Activated CD8-positive, alpha-beta memory T cell treated with anti-CD3 and anti-CD28 coated beads, Interleukin-2, amount 50 U/mL, for 4 hours (primary cell): ENCODE measurements around the gene SFXN2.
"Not testable (repeated sequence)": the region's sequence is repeated elsewhere in the genome, so short reads cannot be mapped to it uniquely, and the experiment has no call there.

ENCODE experiments used
- DNase-seq: peaks from one replicate; pipeline ENCODE4 v3.0.0-alpha.2; 2020

Gene SFXN2, protein sequence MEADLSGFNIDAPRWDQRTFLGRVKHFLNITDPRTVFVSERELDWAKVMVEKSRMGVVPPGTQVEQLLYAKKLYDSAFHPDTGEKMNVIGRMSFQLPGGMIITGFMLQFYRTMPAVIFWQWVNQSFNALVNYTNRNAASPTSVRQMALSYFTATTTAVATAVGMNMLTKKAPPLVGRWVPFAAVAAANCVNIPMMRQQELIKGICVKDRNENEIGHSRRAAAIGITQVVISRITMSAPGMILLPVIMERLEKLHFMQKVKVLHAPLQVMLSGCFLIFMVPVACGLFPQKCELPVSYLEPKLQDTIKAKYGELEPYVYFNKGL

DNA sequence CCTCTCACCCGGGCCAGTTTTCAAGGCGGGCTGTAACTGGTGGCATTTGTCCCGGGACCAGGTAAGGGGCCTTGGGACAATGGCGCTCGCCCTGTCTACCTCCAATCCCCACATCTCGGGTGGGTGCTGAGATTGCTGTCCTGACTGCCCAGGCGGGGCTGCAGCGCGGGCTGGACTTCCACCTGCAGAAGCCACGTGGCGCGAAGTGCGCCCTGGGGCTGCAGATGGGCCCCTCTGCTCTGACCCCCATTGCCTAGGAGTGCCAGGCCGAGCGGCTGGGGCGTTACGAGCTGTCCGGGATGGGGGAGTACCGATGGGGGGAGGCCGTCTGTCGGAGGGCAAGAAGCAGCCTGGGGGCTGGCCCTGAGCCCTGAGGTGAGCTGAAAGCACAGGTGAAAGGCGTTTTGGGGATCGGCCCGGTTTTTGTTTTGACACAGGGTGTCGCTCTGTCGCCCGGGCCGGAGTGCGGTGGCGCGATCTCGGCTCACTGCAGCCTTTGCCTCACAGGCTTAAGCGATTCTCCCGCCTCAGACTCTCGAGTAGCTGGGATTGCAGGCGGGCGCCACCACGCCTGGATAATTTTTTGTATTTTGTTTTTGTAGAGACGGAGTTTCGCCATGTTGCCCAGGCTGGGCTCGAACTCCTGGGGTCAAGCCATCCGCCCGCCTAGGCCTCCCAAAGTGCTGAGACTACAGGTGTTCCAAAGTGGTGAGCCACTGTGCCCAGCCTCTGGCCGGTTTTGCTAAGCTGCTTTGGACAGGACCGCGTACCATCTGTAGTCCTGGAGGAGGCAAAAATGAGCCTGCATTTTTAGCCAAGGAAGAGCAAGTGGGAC lies at the start of gene SFXN2:
SFXN2 (plus strand) TSS at position 16 of the 835 bp plus-strand sequence. CDS start 12,001 bp downstream, outside the sequence.
- peak; percentile 49 for DNase-seq

DNA sequence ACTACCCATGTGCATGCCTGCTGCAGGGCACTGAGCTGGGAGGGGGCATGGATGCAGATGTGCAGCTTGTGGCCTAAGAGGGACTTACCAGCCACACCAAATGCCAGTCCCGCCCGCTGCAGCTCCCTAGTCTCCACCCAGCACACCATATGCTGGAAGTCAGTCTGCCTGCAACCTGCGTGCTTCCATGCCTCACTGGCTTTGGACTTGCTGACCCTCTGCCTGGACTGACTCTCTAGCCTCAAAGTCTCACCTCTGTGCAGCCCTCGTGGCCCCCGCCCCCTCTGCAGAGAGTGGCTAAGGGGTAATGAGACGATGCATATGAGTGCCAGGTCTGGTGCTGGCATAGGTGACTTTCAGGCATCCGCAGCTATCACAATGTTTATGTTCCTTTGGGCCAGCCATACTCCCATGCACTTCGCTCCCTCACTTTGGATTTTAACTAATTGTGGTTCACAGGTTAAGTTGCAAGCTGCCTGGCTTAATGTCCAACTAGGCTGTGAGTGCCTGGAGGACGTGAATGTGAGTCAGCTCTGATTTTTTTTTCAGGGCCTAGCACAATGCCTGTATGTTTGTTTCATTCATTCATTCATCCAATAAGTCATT lies 48.4 kb upstream of the SFXN2 start:
- no peak for DNase-seq

DNA sequence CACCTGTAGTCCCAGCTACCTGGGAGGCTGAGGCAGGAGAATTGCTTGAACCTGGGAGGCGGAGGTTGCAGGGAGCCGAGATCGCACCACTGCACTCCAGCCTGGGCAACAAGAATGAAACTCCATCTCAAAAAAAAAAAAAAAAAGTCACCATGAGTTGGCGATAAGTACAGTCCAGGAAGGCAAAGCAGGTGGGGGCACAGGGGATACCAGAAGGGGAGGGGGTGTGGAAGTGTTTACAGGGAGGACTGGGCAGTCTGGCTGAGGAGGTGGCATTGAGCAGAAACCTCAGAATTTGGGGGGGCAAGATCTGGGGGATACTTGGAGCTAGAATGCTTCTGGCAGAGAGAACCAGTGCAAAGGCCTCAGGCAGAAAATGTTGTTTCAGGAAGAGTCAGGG lies 47.0 kb upstream of the SFXN2 start:
- not testable (repeated sequence) for DNase-seq

DNA sequence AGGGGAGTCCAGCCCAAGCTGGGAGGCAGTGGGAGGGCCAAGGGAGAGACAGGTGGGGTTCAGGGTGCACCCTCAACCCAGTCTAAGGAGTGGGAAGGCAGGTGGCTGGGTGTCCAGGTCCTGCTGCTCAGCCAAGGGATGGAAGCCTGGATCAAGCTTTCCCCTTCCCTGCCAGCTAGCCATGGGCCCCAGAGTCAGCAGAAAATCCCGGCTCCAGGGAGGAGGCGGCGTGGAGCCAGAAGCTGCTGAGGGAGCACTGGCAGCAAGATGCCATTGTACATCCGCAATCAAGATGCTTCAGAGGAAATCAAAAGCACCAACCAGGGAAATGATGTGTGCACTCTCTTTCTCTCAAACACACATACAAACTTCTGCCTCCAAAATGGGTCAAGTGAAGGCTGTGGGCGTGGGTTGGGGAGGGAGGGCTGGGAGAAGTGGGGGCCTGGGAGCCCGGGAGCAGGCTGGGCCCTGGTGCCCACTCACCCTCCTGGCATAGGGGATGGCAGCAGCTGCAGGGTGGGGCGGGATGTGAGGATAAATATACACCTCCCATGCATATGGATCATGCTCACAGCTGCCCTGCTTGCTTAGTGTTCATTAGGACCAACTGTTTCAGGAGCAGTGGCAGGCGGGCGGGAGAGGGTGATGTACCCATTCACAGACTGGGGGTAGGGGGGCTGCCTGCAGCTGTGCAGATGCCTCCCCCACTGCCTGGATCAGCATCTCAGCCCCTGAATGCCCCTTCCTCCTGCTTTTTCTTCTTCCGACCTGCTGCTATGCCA lies 45.9 kb upstream of the SFXN2 start:
- no peak for DNase-seq

DNA sequence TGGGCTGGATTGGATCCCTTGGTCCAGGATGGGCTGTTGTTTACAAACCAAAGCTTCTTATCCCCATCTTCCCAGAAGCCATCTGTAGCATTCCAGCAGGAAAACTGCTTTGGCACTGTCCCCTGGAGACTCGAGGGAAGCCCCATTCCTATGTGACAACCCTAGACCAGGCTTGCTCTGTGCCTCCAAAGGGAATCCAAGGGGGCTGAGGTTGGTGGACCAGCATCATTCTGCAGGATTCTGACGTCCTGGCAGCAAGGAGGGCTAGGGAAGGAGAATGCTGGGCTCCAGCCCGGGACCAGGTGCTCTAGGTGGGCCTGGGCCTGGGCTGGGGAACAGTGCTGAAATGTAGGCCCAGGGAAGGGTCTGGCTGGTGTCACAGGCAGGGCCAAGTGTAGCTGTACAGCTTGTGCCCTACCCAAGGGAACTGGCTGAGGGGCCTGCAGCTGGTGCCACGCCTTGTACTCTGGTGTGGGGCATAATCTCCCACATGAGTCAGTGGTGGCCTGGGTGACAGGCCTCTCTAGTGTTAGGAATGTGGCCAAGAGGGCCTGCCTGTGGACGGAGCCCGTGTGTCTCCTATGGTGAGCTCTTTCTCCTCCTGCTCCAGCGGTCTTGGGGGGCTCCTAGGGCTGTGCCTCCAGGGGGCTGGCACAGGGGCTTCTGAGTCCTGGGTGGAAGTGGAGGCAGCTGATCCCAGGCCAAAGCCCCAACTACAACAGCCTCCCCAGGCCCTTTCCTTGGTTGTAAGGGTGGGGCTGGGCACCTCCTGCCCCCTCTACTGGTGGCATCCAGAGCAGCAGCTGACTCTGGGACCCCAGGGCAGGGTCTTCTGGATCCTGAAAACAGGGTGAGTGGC lies 45.0 kb upstream of the SFXN2 start:
- DNase-seq = no peak

DNA sequence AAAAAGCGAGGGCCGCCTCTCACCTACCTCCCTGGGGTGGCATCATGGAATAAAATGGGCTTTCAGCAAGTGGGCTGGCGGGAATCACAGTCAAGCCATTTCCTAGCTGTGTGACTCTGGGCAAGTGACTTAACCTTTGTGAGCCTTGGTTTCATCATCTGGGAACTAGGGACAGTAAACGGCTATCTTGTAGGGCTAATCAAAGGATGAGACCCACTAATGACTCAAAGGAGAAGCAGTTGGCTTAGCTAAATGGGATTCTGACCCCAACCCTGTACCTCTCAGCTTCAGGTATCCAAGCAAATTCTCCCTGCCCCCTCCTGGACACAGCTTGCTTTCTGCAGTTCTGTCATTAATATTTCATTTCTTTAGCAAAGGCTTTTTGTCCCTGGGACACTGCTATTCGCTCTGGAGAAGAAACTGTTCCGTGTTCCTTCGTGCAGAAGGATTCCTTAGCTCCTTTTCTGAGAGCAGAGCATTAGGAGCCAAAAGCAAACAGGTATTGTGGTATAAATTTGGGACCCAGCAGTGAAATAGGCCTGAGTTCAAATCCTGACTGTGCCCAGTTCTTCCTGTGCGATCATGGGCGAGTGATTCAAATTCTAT lies 44.3 kb upstream of the SFXN2 start:
- DNase-seq = no peak

DNA sequence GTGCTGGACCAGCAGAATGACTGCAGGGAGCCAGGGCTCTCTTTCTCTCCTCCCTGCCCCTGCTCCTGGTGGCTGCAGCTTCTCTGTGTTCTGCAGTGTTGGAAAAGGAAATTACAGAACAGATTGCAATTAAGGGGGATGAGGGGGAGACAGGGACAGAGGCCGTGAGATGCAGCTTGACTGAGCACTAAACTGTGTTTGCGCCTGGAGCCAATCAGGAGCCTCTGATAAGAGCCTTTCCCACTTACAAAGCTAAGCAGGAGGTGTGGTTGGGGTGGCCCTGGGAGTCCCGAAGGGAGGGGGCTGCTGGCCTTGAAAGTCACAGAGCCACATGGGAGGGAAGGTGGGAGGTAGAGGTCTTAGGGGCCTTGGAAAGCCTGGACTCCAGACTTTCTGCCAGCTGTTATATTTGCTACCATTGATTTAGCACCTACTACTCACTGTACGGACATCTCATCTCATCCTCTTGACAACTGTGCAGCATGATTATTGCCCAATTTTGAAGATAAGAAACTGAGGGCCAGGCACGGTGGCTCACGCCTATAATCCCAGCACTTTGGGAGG lies 43.5 kb upstream of the SFXN2 start:
- no peak for DNase-seq

DNA sequence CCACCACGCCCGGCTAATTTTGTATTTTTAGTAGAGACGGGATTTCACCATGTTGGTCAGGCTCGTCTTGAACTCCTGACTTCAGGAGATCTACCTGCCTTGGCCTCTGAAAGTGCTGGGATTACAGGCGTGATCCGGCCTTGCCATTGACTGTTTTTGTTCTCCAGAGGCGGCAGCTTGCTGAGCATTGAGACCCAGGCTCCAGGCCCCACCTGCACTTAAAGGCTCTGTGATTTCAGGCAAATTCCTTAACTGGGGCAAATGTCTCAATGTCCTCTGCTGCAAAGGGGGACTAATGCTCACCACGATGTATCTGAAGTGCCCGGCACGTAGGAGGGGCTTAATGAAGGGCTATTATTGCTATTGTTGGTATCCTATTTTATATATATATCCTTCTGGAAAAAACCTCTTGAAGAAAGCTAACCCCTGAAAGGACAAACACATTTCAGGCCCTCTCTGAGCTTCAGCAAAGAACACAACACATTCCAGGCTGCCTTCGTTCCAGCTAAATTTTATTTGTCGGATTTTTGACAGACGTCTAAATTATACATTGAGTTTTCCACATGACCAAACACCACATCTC lies 41.1 kb upstream of the SFXN2 start:
- no peak for DNase-seq

DNA sequence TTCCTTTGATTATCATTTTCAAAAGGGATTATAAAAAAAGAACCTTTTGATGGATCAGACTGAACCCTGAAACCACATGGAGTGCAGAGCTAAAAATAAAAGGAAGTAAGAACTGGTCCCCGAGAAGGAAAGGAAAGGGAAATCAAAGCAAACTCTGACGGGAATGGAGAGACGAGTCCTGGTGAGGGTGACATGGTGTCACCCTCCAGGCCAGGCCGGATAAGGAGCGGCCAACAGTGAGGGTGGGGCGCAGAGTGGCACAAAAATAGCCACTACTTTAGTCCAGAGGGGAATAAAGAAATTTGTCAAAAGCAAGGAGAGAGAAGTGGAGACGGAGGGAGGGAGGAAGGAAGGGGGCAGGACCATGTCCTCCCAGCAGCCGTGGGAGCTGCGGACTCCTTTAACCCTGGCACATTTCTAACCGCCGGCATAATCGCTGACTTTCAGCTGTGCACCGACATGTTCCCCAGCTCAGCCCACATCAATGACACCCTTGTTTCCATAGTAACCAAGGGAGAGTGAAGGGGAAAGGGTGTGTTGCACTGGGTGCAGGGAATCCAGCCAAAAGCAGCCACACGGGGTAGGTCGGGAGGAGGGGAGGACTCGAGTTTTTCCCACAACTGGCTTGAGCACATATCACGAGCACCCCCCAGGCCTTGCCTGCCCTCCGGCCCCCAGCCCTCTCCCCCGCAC lies 40.5 kb upstream of the SFXN2 start:
- peak; percentile 62 for DNase-seq

DNA sequence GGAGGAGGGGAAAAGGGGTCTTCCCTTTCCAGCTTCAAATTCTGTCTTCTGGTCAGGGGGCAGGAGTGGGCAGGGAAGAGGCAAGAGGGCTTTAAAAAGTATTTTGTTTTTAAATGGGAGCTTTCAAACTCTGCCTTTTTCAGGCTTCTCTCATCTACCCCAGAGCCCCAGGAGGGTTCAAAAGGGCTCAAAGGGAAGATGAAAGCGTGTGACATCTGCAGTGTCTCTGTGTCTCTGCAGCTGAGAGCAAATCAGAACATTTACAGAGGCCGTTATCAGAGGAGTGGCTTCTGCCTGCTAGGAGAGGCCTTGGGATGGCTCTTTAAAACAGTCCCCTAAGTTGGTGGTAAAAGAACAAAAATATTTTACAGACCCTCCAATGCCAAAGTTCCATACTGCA lies 39.9 kb upstream of the SFXN2 start:
- DNase-seq = no peak

DNA sequence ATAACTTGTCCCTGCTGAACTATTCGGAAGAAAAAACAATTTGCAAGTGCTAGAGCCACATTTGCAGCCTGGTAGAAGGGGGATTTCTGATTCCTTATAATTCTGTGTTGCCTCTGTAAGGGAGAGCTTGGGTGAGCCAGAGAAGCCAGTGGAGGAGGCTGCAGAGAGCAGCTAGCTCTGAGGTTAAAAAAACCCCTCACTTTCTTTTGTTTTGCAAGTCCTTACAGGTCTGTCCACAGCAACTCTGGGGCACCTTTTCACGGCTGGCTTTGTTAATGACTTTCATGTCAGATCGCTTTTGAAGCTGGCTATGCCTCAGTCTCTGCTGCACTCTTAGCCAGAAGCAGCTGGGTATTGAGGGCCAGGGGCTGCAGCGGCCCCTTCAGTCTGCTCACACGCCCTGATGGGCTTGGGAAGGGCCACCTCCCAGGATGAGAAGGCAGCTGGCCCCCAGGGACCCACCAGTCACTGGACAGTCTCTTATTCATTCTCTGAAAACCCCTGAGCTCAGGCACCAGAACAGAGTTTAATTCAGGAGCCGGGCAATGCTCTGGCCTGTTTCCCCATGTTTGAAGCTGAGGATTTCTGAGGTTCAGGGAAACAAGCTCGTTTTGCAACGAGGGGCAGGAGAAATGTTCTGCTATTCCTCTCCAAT lies 39.3 kb upstream of the SFXN2 start:
- no peak for DNase-seq

DNA sequence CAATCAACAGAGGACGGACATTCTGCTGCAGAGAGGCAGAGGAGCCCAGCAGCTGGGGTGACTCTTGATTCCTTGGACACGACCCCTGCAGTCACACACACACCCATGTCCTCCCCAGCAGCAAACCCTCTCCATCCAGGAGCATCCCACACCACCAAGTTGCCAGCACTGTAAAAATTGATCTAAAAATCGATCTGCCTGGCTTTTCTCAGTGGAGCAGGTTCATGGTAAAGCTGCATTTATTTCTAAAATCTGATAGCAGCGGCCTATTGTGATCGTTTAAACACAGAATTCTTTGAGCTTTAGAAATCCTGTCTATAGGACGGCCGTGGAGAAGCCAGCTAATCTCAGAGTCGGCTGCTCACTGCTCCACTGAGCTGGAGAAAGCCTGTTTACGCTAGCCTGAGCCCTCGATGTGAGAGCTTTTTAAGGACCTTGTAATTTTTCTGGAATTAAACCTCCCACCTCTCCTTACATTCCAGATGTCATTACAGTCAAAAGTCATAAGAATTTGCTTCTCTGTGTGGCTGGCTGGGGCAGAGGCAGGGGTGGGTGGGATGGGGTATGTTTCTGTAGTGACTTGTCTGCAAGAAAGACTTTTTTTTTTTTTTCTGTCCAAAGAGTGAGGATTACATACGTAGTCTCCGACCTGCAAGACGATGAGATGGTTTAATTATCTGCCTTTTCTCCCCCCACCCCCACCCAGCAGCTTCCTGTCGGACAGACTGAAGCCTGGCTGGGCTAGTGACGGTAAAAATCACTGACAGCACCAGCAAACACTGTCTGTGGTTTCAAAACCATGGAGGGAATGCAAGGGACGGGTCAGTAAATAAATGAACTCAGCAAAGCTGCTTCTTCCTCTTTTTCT lies 38.5 kb upstream of the SFXN2 start:
- no peak for DNase-seq

DNA sequence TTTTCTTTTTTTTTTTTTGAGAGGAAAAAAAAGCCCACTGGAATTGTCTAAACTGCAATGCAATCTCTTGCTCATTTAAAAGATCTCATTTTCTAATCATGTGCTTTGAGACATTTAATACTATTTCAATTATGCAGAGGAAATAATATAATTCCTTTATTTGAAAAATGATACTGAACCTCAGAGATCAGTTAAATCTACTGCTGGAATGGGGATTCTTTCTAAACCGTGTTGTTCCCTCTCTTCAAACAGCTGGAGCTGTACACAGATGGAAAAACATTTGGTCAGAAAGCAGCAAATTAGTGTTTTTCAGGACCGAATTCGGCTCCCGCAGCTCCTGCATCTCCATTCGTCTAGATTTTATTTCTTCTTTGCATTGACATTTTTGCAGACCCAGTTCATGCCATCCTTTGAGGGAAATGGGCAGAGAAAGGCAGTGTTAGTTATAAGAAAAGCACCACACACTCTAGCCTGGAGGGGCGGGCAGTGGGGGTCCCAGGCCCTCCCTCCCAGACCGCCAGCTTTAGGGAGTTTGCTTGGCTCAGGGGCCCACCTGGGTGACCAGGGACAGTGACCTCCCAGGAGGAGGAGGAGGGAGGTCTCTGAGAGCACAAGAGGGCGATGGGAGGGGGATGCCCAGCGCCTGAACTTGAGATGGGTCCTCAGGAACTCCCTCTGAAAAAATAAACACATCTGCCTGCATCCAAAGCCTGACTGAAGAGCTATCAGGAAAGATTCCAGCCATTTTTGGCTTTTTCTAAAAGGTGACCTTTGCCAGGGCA lies 37.7 kb upstream of the SFXN2 start:
- DNase-seq = no peak

DNA sequence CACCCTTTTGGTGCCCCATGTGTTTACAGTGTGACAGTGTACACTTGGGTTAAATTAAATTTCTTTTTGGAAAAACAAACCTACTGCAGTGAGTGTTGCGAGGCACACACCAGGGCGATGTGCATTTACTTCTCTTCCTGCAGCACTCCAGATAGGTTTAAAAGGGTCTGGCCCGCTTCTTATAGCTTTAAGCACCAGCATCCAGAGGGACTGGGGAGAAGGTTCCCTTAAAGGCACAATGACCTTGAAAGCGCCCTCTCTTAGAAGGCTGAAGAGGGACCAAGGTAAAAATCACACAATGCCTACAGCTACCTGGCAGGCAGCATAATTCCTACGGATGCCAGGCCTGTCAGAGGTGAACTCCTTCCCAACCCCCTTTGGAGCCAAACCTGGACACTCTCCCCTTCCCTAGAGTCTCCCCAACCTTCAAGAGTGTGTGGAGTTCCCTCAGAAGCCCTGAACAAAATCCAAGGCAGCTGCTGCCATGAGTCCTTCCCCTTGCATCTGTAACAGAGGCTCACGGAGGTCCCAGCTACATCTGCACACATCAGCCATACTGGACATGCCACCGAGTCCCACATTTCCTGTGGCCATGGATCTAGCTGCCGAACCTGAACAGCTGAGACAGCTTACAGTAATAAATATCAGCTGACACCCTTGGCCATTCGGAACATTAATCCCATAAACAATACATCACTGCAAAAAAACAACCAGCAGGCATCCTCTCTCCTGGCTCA lies 36.9 kb upstream of the SFXN2 start:
- no peak for DNase-seq

DNA sequence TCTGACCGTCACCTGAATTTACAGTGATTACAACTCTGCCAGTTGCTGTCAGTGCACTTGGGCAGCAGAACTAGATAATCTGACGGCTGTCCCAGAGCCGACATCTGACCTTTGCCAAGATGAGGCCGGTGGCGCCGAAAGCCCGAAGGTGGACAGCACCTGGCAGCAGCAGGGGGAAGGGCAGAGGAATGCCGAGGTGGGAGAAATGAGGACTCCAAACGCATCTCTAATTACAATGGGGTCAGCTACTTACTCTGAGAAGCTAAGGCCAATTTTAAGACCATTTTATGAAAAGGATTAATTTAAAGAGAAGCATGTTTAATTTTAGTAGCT lies 36.4 kb upstream of the SFXN2 start:
- DNase-seq = no peak

DNA sequence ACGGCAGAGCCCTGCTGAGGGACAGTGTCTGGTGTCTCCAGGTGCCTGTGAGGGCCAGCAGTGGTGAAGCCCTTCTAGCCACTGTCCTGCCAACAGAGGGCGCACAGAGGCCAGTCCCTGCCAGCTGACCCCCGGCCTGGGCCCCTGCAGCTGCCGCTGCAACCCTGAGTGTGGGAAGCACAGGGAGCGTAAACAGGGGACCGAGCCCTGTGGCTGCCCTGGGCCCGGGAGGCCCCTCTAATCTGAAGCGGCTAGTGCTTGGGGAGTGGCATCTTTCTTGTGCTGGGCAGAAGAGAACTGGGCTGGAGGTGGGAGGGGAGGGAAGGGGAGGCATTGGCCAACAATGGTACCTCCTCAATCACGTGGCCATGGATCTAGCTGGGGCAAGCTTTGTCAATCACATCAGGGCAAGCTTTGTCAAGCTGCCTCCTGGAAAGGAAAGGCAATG lies 35.6 kb upstream of the SFXN2 start:
- DNase-seq = no peak

DNA sequence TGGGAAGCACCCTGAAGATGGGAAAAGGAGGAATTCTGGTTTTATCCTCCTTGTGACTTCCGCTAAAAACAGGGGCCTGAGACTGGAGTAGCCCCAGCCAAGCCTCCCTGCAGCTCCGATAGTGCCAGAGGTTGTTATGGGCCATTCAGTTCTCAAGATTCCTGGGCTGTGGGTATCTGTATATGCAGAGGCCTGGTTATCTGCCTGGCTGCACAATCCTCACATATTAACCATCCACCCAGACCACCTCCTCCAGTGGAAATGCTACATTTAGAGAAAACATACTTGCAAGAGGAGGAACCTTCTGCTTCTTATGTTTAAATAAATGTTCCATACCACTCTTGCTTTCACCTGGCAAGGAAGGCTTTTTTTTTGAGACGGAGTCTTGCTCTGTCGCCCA lies 34.8 kb upstream of the SFXN2 start:
- no peak for DNase-seq
